Measurements from ENCODE around the gene SPINK8.

GRCh38 chr3:48372862-48373435 lies 39.5 kb upstream of the SPINK8 start:
- TF ChIP-seq, protein P1, sequence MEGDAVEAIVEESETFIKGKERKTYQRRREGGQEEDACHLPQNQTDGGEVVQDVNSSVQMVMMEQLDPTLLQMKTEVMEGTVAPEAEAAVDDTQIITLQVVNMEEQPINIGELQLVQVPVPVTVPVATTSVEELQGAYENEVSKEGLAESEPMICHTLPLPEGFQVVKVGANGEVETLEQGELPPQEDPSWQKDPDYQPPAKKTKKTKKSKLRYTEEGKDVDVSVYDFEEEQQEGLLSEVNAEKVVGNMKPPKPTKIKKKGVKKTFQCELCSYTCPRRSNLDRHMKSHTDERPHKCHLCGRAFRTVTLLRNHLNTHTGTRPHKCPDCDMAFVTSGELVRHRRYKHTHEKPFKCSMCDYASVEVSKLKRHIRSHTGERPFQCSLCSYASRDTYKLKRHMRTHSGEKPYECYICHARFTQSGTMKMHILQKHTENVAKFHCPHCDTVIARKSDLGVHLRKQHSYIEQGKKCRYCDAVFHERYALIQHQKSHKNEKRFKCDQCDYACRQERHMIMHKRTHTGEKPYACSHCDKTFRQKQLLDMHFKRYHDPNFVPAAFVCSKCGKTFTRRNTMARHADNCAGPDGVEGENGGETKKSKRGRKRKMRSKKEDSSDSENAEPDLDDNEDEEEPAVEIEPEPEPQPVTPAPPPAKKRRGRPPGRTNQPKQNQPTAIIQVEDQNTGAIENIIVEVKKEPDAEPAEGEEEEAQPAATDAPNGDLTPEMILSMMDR (IDR thresholded peaks at IDR 0.05; ENCODE audit: low read length): no peak
- TF ChIP-seq EZH2 (IDR thresholded peaks at IDR 0.05; ENCODE audit: borderline replicate concordance, low read length): no peak

Data from OCI-LY1 (cell line).